NCI-H446 (cell line): ENCODE results near the gene GLI1.

Experiments used
- DNase-seq, 2 experiments: peaks; one replicate each; lab custom pipeline; 2025; lab: John Stamatoyannopoulos, UW

GLI1 gene

DNA sequence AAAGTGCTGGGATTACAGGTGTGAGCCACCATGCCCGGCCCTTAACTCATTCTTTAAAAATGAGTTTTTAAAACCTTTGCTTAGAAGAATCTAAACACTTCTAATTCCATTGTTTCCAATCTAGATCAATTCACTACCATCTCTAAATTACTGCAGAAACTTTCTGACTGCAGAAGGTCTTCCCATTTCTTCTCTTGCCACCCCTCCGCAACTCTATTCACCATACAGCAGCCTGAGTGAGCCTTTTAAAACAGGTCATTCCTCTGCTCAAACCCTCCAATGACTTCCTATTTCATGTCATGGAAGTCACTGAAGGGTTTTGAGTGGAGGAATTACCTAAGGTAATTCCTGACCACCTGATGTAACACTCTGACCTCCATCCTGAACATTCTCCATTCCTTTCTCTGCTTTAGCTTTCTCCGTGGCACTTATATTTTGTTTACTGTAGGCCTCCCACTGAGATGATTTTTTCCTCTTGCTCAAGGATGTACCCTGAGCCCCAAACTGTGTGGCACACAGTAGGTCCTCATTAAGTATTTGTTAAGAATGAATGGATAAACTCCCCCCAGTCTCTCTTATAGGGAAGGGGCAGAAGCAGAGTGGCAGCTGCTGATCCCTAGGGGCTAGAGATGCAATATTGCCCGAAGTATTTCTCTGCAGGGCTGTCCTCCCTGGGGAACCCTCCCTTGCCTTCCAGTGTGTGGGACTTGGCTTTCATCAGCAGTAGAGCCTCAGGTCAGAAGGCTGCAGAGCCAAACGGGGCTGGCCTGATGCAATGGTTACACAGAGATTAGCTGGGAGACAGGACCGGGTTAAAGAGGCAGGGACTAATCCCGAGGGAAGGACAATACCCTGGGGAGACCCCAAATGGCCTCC is 59.6 kb downstream of the GLI1 start:
- DNase-seq, result no peak

DNA sequence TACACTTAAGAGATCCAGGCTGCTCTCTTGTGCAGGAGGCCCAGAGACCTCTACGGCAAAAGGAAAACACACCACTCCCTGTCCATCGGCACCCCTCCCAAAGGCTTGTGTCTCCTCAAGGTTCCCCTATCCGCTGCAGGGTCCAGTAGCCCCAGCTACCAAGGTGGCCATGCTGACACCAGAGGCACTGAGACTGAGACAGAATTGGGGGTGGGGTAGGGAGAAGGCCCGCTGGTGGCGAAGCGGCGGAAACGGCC is 60.1 kb downstream of the GLI1 start:
- peak in 1 of 2 experiments; percentile 39 for DNase-seq

DNA sequence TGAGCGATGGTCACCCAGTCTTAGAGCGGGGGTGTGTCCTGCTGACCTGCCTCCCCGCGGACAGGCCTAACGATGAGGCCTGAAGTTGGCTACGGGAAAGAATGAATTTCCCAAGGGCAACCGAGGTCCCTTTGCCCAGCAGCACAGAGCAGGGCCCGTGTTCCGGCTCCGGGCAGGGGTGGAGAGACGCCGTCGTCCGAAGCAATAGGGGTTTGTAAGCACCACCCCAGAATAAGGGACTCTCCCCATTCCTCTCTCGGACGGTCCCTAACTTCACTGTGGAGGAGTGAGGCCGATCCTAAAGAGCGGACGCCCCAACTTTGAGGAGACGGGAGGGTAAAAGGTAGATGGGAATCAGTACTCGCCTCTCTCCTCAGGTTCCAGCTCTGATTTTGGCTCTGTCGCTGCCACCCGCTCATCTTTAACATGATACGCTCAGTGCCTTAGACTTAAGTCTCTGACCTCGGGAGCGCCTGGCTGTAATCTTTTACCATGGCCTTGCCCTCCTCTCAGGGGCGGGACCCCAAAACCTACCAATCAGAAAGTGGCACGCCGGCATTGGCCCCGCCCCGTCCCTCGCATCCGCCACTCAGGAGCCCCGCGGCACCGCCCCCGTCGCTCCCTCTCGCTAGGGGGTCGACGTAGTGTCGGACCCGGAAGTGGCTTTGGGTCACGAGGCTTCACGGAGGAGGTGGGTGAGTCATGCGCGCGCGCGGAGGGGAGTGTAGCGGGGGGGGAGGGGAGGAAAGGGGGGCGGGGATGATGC is 60.7 kb downstream of the GLI1 start, which contains the start of gene DDIT3:
Gene DDIT3, minus strand, starts transcription at position 462 of the 766 bp plus-strand sequence. CDS start 3,108 bp downstream, outside the sequence.
- peak; percentile 96 to 99 for DNase-seq

DNA sequence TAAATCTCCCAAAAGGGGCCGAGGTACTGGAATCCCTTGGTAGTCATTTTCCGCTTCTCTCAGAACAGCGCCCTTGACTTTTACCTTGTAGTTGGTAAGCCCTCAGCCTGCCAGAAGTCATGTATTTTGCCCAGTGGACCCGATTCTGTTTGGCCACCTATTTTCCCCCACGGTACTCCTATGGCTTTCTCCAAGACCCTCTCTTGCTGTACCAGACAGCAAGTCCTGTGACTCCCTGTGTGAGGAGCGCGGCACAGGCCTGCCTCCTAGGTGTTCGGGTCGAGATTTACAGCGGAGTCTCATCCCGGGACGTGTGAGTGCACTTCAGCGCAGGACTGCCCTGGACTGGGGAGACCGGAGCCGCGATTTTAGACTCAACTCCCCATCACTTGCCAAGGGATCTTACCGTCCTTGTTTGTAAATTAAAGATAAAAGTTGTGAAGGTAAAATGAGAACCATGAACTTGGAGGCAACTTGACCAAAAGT is 62.0 kb downstream of the GLI1 start:
- DNase-seq, result peak in 1 of 2 experiments; percentile 48
